ENCODE measurements around the gene MIEF2. TPM values are rescaled to one million over a fixed set of nuclear protein-coding genes. Genes with fewer than 3 reads are reported as not detected.

Gene MIEF2
- total RNA-seq, 2 experiments from 2014 or later, result 5.5 to 6.2 TPM

GRCh38 chr17:18278867-18279266 lies 18.4 kb downstream of the MIEF2 start:
- H3K9me3 Mint-ChIP-seq, result no peaks in the 10 kb centered on the region
- H3K4me1 Mint-ChIP-seq (ENCODE audit: low read depth), result no peaks in the 10 kb centered on the region
- no peak for ATAC-seq
- no peak overlapping the region for H3K27ac Mint-ChIP-seq
- peaks cover 33% of the 10 kb centered on the region for H3K36me3 Mint-ChIP-seq (ENCODE audit: low read depth)
- intact Hi-C loops (cut with micrococcal nuclease), result no loop called here
- DNase-seq, result no peak
- H3K27me3 Mint-ChIP-seq, result no peaks in the 10 kb centered on the region
- POLR2A ChIA-PET, result no interaction called here
- CTCF ChIA-PET, result no interaction called here
- no peak for TF ChIP-seq CTCF (IDR thresholded peaks at IDR 0.05)
- H3K4me3 Mint-ChIP-seq, result no peak overlapping the region

GRCh38 chr17:18280249-18280648 lies 19.8 kb downstream of the MIEF2 start:
- ATAC-seq, result no peak
- TF ChIP-seq CTCF (IDR thresholded peaks at IDR 0.05), result no peak
- Mint-ChIP-seq H3K27me3 (no peaks in the 10 kb centered on the region), H3K4me3 (no peak overlapping the region), H3K36me3 (ENCODE audit: low read depth) (peaks cover 38% of the 10 kb centered on the region), H3K4me1 (ENCODE audit: low read depth) (no peaks in the 10 kb centered on the region), H3K27ac (no peak overlapping the region), H3K9me3 (no peaks in the 10 kb centered on the region)
- intact Hi-C loops (cut with micrococcal nuclease), result no loop called here
- CTCF ChIA-PET, result interaction anchor here (1.3 kb wide), 1 partner anchor 61 kb away, joined by 3 read pairs; no protein-coding TSS in a partner anchor
- POLR2A ChIA-PET, result no interaction called here
- DNase-seq, result no peak

- Mint-ChIP-seq H3K27ac (no peak overlapping the region), H3K4me3 (no peak overlapping the region), H3K9me3 (no peaks in the 10 kb centered on the region), H3K4me1 (ENCODE audit: low read depth) (no peaks in the 10 kb centered on the region), H3K27me3 (no peaks in the 10 kb centered on the region), H3K36me3 (ENCODE audit: low read depth) (peaks cover 41% of the 10 kb centered on the region)
- ChIA-PET CTCF (interaction anchor here (1.3 kb wide), 1 partner anchor 62 kb away, joined by 3 read pairs; no protein-coding TSS in a partner anchor), POLR2A (interaction anchor here (0.7 to 0.9 kb wide), 2 partner anchors 14 kb away, joined by 3 read pairs; no protein-coding TSS in a partner anchor)
- ATAC-seq, result no peak
- no peak for DNase-seq
- intact Hi-C loops (cut with micrococcal nuclease), result no loop called here
- no peak for TF ChIP-seq CTCF (IDR thresholded peaks at IDR 0.05)
Measured at GRCh38 chr17:18280766-18281371, 20.4 kb downstream of the MIEF2 start.

DNA sequence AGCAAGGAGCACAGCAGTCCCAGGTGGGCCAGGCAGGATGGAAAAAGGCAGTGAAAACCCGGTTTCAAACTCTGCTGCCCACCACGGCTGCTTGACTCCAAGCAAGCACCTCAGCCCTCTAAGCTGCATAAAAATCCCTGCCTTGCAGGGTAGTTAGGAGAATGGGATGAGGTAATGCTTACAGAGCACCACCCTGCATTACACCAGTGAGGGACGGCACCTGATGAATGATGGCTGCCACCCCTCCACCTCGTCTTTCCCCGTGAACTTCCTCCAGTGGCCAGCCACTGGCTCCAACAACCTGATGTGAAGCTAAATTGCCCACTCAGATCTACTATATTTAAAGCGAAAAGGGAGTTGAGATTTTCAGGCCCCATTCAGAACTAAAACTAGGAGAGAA lies 21.3 kb downstream of the MIEF2 start:
- ChIA-PET CTCF (no interaction called here), POLR2A (interaction anchor here (0.7 kb wide), 1 partner anchor 15 kb away, joined by 3 read pairs; no protein-coding TSS in a partner anchor)
- ATAC-seq (no peak), DNase-seq (no peak)
- intact Hi-C loops (cut with micrococcal nuclease), result no loop called here
- H3K4me1 Mint-ChIP-seq (ENCODE audit: low read depth), result no peaks in the 10 kb centered on the region
- TF ChIP-seq CTCF (IDR thresholded peaks at IDR 0.05), result no peak
- H3K9me3 Mint-ChIP-seq, result no peaks in the 10 kb centered on the region
- H3K27ac Mint-ChIP-seq, result no peak overlapping the region
- H3K27me3 Mint-ChIP-seq, result no peaks in the 10 kb centered on the region
- H3K36me3 Mint-ChIP-seq (ENCODE audit: low read depth), result peaks cover 39% of the 10 kb centered on the region
- no peak overlapping the region for H3K4me3 Mint-ChIP-seq

GRCh38 chr17:18285296-18285695 lies 24.8 kb downstream of the MIEF2 start:
- DNase-seq (no peak), ATAC-seq (no peak)
- H3K27ac Mint-ChIP-seq, result no peak overlapping the region
- no peak for TF ChIP-seq CTCF (IDR thresholded peaks at IDR 0.05)
- intact Hi-C loops (cut with micrococcal nuclease), result no loop called here
- H3K4me1 Mint-ChIP-seq (ENCODE audit: low read depth), result no peaks in the 10 kb centered on the region
- ChIA-PET CTCF (interaction anchor here (1.0 to 1.3 kb wide), 2 partner anchors 15 to 102 kb away, joined by 3 read pairs; partner anchors contain the start of gene ALKBH5), POLR2A (interaction anchor here (0.9 to 1.4 kb wide), 3 partner anchors 17 to 99 kb away, joined by 3 to 6 read pairs (median 3); no protein-coding TSS in a partner anchor)
- no peaks in the 10 kb centered on the region for H3K9me3 Mint-ChIP-seq
- H3K36me3 Mint-ChIP-seq (ENCODE audit: low read depth), result peaks cover 44% of the 10 kb centered on the region
- no peaks in the 10 kb centered on the region for H3K27me3 Mint-ChIP-seq
- H3K4me3 Mint-ChIP-seq, result no peak overlapping the region
